EH (cell line): ENCODE data around the gene PIAS4.

ENCODE experiments used
- DNase-seq: peaks from one replicate; pipeline ENCODE4 v3.0.0-alpha.2; 2015; ENCODE audit warnings: low read depth

Gene PIAS4

DNA sequence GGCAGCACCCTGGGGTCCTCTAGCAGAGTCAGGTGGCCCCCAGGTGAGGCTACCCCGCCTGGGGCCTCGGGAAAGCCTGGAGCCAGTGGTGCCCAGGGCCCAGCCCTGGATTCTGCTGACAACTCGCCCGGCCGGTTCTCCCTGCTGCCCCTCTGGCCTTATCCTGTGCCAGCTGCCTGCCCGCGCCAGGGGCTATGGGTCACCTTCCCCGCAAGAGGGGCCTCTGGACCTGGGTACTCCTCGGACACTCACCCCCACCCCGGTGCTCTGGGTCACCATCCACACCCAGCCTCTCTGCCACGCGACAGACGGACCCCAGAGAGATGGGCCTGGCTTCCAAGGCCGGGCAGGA lies 35.2 kb downstream of the PIAS4 start:
- DNase-seq: no peak

DNA sequence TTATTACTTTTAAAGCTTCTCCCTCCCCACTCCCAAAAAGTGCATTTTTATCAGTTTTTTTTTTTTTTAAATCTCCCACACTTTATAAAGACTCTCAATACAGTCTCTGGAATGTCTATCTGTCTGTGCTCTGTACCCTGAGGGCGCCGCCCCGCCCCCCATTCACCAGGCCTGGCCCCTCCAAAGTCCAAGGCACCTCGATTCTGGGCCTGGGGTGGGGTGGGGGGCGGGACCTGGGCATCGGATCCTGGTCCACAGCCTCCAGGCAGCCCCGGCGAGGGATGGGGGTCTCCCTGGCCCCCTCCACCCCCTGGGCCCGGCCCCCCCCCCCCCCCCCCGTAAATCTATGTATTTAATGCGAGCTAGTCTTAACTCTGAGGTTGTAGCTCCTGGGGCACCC lies 35.9 kb downstream of the PIAS4 start:
- DNase-seq: no peak

- no peak for DNase-seq
Observed at GRCh38 chr19:4043966-4044715, 36.6 kb downstream of the PIAS4 start.

- DNase-seq: no peak
Observed at GRCh38 chr19:4044990-4045465, 37.5 kb downstream of the PIAS4 start.

- DNase-seq: no peak
Observed at GRCh38 chr19:4045597-4046361, 38.2 kb downstream of the PIAS4 start.

- no peak for DNase-seq
Observed at GRCh38 chr19:4046362-4046691, 38.8 kb downstream of the PIAS4 start.

GRCh38 chr19:4046946-4047683 lies 39.6 kb downstream of the PIAS4 start:
- no peak for DNase-seq

DNA sequence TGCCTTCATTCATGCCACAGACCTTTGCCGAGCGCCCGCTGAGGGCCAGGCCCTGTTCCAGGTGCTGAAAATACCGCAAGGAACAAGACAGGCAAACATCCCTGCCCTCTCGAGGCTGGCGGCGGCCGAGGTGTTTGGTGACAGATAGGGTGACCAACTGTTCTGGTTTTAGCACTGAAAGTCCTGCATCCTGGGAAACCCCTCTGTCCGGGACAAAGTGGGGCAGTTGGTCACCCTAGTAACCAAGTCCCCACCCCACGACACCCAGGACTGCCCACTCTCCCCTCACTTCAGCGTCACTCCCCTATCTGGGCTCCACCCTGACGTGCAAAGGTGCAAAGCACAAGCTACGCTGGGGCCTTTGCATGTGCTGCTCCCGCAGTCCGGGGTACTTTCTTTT lies 41.9 kb downstream of the PIAS4 start:
- no peak for DNase-seq

- peak; percentile 62 for DNase-seq
Observed at GRCh38 chr19:4051175-4052101, 43.9 kb downstream of the PIAS4 start.

DNA sequence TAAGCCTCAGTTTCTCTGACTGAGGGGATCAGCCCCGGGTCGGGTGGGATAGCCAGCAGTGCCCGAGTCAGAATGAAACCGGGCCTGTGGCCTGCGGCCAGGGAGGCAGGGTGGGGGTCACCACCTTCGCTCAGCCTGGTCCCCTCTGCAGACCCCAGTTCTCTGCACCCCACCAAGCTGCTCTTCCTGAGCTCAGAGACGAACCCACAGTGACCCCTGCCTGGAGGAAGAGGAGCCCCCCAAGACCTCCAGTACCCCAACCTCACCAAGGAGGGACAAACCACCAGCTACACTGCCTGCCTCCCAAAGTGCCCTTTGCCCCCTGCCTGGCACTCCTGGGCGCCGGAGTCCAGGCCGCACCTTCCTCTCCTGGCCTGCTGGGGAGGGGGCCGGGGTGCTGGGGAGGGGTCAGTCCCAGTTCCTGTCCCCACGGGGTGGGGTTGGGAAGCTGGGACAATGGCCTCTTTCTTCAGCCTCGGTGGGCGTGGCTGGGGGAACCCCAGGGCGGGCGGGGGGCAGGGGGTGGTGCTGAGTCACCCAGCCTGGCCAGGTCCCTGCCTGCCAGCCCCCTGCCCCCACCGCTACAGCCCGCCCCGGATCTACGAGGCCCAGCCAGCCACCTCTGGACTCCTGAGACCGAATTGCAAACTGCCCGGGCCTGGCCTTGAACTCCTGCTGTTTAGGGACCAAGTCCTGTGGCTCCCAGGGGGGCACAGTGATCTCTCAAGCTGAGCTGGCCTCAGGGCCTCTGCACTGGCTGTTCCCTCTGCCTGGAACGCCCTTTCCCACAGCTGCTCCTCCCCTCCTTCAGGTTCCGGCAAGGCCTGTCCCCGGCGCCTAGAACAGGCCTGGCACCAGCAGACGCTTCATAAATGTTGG lies 44.8 kb downstream of the PIAS4 start:
- DNase-seq: peak; percentile 28

GRCh38 chr19:4052993-4053422 lies 45.5 kb downstream of the PIAS4 start:
- DNase-seq: peak; percentile 18

DNA sequence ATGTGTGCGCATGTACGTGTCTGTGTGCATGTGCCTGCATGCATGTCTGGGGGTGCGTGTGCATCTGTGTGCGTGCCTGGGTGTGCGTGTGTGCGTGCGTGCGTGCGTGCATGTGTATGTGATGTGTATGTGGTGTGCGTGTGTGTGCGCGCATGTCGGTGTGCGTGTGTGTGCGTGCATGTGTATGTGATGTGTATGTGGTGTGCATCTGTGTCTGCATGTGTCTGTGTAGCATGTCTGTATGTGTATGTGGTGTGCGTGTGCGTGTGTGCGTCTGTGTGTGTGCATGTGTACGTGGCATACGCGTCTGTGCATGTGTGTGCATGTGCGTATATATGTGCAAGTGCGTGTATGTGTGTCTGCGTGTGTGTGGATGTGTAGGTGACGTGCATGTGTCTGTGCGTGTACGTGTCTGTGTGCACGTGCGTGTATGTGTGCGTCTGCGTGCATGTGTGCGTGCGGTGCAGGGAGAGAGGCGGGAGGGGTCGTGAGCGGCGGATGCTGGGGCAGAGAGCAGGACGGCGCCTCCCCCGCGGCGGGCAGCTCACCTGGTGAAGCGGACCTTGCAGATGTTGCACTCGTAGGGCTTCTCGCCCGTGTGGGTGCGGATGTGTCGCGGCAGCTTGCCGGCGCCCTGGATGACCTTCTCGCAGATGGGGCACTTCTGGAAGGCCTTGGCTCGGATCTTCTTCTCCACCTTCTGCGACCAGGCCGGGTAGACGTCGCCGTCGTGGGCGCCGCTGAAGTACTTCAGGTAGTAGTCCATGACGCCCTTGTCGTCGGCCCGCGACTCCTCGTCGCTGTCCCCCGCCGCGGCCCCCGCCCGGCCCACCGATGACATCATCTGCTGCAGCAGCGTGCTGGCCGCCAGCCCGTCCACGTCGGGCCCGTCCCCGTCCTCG lies 46.1 kb downstream of the PIAS4 start:
- no peak for DNase-seq

DNA sequence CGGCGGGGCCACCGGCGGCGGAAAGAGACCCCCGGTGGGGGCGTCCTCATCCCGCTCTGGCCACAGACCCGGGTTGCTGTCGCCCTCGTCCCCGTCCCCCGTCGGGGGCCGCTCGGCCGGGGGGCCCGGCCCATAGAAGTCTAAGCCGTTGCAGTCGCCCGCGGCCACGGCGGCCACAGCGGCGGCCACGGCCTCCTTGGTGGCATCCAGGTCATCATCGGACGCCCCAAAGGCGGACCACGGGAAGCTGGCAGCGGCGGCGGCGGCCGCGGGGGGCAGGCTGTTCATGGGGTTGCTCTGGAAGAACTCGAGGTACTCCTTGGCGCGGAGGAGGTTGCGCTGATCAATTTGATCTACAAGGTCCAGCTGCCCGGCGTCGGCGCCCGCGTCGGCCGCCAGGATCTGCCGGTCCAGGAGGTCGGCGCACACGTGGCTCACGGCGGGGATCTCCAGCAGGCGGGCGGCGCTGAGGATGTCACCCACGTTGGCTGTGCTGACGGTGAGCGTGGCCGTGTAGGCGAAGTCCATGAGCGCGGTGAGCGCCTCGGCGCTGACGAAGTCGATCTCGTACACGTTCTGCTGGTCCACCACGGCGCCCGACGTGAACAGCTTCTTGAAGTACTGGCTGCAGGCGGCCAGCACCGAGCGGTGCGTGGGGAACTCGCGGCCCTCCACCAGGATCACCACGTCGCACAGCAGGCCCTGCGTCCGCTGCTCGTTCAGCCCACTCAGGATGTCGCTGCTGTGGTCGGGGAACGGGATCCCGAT lies 47.1 kb downstream of the PIAS4 start:
- DNase-seq: no peak

DNA sequence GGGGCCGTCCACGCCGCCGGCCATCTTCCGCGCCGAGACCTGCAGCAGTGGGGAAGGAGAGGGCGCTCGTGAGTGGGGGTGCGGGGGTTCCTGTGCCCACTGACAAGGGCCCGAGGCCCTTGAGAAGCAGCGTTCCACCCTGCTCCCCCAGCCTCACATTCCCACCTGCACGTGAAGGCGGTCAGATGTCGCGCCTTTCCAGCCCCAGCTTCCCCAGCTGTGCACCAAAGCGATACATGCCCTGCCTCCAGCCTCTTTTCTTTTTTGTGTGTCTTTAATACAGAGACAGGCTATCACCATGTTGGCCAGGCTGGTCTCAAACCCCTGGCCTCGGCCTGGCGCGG lies 47.6 kb downstream of the PIAS4 start:
- DNase-seq: no peak

DNA sequence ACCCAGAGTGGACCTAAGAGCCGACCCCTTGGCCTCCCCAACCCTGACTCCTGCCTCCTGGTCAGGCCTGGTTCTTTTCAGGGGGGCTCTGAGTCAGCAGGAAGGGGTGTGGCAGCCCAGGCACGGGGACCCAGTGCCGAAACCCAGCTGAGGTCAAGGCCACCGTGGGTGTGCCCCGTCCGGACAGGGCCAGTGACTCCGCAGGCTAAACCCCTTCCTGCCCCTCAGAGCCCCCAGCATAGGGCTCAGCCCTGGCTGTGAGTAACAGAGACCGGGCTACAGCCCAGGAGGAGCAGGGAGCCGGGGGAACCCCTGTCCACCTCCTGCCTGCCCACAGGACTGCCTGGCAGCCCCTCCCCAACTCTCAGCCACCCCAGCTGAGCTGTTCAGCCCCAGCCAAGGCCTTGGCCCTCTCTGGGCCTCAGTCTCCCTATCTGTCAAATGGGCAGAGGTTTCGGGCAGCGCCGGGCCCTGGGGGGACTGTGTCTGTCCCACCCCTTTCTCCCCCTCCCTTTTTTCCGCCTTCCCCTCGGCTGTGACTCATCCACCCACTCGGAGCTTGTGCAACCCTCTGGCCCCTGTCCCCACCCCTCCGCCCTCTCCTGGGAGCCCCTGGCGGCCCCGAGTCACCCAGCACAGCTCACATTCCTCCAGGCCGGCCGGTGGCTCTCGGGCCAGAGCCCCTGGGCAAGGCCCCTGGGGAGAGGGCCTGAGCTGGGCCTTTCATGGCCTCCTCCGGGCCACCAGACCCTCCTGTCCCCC lies 50.6 kb downstream of the PIAS4 start:
- DNase-seq: peak; percentile 92

- DNase-seq: no peak
Observed at GRCh38 chr19:4058693-4059452, 51.3 kb downstream of the PIAS4 start.

DNA sequence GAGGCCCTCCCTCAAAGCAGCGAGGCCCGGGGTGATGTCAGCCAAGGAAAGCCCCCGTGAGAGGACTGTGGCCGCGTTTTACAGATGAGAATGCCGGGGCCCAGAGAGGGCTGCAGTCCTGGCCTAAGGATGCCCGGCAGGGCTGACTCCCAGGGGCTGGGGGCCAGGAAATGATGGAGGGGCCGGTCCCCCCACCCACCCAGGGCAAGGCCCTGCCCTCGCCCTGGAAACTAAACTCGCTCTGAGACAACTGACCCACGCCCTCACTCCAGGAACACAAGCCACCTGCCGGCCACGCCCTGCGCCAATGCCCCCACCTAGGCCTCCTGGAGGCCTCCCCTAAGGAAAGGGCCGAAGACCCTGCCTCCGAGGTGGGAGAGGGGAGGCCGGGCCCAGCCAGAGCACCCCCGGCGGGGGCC lies 51.9 kb downstream of the PIAS4 start:
- no peak for DNase-seq
